AG08395 (cell line): Measurements from ENCODE around the gene ASCL3.
A peak's percentile ranks its signal among the peaks of the same experiment; 100 is the strongest.
"Not testable (repeated sequence)": the region's sequence is repeated elsewhere in the genome, so short reads cannot be mapped to it uniquely, and the experiment has no call there.

Source experiments
- DNase-seq: peaks from one replicate; pipeline ENCODE4 v3.0.0; 2012; ENCODE audit warnings: mixed read lengths, low spot score

ASCL3 gene

GRCh38 chr11:8947230-8947943, 4.6 kb upstream of the ASCL3 start:
- no peak for DNase-seq

DNA sequence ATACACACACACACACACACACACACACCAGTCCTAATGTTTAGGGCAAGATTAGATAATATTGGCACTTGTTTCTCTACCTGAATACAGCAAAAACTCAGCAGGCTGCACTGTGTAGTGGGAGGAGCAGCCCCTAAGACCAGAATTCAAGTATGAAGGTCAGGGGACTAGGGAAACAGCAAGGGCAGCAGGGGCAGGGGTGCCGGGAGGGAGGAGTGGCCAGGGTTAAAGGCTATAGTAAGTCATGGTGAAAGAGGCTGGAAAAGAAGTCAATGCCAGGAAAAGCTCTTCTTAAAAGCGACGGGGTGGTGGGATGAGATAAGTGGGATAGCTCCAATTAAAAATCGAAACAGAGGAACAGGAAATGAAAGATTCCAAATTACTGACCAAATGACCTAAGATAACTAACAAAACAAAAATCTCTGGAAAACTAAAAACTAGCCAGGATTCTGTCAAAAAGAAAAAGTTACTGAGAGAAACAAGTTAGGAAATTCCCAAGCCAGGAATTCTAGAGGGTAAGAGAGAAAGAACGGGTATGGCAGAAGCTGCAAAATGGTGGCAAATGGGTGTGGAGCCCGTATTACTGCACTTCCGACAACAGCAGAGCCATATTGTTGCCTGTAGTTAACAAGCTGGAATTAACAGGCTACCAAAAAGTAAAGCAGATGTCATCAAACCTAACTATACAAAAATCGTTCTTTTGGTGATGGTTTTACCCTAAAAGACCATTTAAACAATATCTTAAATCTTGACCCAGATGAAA, 1.3 kb downstream of the ASCL3 start:
- no peak for DNase-seq

DNA sequence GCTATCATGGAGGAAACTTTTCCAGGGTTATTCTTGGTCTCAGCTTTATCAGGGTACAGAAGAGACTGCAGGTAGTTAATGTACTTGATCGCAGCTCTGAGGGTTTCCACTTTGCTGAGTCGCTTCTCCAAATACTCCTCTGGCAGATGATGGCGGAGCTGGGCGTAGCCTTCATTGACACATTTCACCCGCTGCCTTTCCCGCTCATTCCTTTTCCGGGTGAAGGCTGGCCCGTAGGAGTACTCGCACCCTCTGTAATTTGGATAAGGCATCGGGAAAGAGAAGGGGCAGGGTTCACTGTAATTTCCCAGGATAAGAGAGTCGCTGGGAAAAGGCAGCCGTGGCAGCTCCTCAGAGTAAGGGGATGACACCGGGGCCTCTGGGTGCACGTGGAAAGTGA, 5.2 kb downstream of the ASCL3 start:
- DNase-seq: no peak

GRCh38 chr11:8937159-8937558, 5.7 kb downstream of the ASCL3 start:
- no peak for DNase-seq

DNA sequence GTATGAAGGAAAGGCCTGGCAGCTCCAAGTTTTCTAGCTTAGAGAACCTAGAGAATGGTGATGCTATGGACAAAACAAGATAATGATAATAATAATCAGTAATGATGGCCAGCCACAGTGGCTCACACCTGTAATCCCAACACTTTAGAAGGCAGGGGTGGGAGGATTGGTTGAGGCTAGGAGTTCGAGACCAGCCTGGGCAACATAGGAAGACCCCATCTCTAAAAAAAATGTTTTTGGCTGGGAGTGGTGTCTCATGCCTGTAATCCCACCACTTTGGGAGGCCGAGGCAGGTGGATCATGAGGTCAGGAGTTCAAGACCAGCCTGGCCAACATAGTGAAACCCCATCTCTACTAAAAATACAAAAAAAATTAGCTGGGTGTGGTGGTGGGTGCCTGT, 7.0 kb downstream of the ASCL3 start:
- not testable (repeated sequence) for DNase-seq

- DNase-seq: peak; percentile 79
Measured at GRCh38 chr11:8934742-8935488, 7.9 kb downstream of the ASCL3 start.

DNA sequence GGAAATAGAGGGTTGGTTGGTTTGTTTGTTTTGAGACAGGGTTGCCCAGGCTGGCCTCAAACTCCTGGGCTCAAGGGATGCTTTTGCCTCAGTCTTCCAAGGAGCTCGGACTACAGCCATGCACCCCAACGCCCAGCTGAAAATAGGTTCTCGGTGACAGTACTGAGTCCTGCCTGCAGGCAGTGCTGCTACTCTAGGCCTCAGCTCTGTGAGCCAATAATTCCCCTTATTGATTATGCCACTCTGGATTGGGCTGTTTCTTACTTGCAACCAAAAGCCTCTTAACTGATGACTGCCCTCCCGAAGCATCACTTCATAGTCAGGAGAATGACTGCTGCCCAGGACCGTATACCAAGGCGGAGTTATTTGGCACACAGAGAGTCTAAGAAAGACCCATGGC, 8.9 kb downstream of the ASCL3 start:
- no peak for DNase-seq

GRCh38 chr11:8932564-8933180, 10.1 kb downstream of the ASCL3 start, which contains the start of gene C11orf16:
Gene C11orf16, minus strand, starts transcription at chr11:8932947. Its CDS starts 639 bp downstream, at chr11:8932308.
- no peak for DNase-seq

DNA sequence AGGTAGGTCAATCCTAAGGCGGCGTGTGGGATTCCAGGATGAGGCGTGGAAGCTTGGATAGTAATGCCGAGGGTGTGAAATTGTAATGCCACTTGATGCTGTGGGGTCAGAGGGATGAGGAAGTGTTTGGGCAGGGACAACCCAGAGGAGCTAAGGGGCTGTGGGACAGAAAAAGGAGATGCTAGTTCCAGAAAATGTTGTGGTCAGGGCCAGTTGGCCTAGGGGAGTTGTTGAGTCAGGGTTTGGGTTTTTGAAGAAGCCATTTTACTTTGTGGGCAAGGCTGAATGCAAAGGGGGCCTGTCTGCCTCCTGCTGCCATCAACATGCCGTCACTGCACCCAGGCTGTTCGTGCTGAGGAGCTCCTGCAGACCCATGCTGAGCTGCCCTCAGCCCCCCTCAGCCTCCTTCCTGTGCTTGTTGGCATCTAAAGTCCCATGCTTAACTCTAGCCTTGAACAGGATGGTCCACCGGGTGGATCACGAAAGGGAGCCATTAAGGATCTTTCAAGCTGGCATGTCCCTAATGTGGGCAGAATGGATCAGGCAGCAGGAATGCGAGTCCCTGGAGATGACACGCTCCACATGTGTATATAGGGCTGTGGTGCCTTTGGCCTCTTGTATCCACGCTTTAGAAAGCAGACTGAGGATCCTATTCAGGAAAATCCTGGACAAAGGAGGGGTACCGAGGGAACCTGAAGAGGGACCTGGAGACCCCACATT, 12.2 kb downstream of the ASCL3 start:
- DNase-seq: peak; percentile 30

- DNase-seq: peak; percentile 46
Measured at GRCh38 chr11:8928981-8929615, 13.7 kb downstream of the ASCL3 start.

GRCh38 chr11:8928205-8928604, 14.6 kb downstream of the ASCL3 start:
- no peak for DNase-seq

DNA sequence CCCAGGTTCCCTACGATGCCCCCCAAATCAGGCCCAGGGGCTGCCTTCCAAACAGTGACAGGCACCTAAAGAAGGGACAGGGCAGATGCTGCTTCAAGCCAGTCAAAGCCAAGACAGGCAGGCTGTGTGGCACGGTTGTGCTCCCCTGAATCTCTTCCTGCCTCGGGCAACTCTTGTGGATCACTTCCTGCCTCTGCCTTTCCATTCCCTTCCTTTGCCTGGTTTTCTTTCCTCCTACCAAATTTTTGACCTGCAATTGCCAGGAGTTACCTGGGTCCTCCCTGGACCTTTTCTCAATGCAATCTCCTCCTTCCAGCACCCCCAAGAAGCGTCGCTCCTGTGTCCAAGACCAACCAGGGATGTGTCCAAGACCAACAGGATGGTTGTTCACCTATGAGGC, 15.6 kb downstream of the ASCL3 start:
- DNase-seq: no peak

DNA sequence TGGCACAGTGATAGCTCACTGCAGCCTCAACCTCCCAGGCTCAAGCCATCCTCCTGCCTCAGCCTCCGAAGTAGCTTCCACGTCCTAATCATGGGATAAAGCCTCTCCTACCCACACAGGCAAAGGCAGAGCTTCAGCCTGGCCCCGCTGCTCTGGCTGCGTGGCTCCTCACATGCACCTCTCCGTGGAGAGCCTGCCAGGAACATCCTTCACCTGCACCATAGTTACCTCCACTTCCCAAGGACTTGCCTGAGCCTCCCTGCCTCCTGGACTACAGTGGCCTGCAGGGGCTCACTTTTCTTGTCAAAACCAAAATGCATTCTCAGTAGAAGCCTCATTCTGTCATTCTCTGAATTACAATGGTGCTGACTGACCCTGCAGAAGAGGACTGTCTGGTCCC, 16.6 kb downstream of the ASCL3 start:
- DNase-seq: no peak

DNA sequence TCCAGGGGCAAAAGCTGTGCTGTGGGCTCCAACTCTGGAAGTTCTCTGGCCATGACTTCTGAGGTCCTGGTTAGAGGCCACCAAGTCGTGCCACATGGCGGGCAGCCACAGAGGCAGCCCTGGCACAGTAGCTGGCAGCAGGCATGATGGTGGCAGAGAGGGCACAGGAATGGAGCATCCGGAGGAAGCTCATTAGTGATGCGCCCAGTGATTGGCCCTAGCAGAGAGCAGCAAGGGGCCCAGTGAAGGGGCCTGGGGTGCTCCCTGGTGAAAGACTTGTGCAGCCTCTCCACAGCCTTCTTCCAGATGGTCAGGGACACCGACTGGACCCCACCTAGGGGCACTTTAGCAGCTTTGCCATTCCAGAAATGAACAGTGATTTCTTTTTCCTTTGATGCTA, 17.1 kb downstream of the ASCL3 start:
- DNase-seq: no peak

- DNase-seq: no peak
Measured at GRCh38 chr11:8922691-8923090, 20.1 kb downstream of the ASCL3 start.

GRCh38 chr11:8917157-8917825, 25.5 kb downstream of the ASCL3 start:
- DNase-seq: peak; percentile 91

DNA sequence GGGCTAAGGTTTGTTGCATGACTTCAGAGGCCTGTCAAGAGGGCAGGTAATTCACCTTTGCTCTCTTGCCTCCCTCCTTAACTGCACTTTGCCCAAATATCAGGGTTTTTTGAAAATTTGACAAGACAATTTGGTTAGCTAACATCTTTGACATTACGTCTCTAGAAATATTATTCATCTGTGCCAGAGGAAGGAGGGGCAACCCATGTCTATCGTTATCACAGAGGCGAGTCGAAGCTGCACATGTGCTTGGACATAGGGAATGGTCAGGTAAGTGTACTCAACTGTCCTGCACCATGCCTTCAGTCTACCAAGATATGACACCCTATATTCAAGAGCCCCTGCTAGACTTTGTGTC, 28.2 kb downstream of the ASCL3 start:
- no peak for DNase-seq

DNA sequence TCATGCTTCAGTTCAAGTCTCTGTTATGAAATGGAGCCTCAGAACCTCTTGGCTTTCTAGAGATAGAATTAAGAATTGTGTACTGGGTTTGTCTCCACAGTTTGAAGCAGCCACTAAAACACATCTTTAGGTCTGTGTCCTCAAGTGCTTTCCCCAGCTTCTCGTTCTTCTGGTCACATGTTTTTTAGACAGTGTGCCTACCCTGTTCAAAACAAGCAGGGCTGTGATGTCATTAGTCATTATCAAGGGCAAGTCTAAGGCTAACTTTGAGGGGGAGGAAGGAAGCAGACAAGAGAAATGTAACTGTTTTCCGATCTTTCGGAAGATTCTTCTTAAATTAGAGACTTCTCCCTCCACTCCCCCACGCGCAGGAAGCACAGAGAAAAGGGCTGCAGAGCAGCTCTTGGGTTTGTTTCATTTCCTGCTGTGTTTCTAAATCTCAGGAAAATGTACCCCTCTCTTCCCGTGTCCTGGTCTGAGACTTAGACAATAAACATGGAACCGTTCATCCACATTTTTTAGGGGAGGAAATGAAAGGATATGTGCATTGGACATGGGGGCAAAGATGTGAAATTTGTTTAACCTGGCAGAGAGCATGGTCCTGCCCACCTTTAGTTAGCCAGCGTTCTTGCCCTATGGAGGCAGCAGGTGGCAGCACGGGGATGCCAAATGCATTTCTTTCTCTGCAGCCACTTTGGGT, 28.7 kb downstream of the ASCL3 start:
- peak; percentile 32 for DNase-seq

DNA sequence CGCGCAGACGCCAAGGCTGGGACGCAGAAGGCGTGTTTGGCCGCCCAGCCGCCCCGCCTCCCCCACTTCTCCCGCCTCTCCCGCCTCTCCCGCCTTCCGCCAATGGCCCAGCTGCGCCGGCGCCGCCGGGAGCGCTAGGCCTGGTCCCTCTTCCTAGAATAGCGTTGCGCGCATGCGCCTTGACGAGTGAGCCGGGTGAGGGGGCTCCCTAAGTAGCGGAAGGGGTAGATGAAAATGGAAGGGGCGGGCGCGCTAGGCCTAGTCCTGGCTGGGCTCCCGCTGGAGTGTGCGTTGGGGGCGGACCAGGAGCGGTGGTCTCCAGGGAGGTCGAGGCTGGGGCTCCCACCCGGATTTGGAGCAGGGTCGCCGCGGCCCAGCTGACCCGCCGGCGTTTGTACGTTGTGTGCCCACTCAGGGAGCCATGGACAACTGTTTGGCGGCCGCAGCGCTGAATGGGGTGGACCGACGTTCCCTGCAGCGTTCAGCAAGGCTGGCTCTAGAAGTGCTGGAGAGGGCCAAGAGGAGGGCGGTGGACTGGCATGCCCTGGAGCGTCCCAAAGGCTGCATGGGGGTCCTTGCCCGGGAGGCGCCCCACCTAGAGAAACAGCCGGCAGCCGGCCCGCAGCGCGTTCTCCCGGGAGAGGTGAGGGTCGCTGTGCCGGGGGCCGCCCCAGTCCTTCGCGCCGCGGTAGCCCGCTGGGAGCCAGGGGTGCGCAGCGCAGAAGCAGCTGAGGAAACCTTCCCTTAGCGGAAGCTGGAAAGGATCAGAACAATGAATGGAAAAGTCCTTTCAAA, 31.6 kb downstream of the ASCL3 start, which contains the start of gene AKIP1:
AKIP1 (plus strand) TSS at position 161 of the 795 bp plus-strand sequence; CDS start at position 422, 261 bp downstream.
- DNase-seq: peak; percentile 96
